Measurements from ENCODE around the gene NACC2. TPM values are rescaled to one million over a fixed set of nuclear protein-coding genes. Genes with fewer than 3 reads are reported as not detected.
"Not testable (repeated sequence)": the region's sequence is repeated elsewhere in the genome, so short reads cannot be mapped to it uniquely, and the experiment has no call there.

The NACC2 gene
- total RNA-seq, 2 experiments from 2014 or later, result 5.6 to 6.4 TPM

- ChIA-PET CTCF (no interaction called here), POLR2A (no interaction called here)
- H3K27ac Mint-ChIP-seq, result no peak overlapping the region
- H3K36me3 Mint-ChIP-seq (ENCODE audit: low read depth), result no peaks in the 10 kb centered on the region
- H3K9me3 Mint-ChIP-seq (ENCODE audit: insufficient read depth), result no peaks in the 10 kb centered on the region
- H3K4me1 Mint-ChIP-seq (ENCODE audit: low read depth), result peaks cover 4% of the 10 kb centered on the region
- peaks cover 6% of the 10 kb centered on the region for H3K27me3 Mint-ChIP-seq (ENCODE audit: low read depth)
- no peak for DNase-seq
- no peak for ATAC-seq
- H3K4me3 Mint-ChIP-seq, result no peak overlapping the region
Observed at GRCh38 chr9:136047076-136047774, 47.9 kb downstream of the NACC2 start.

- H3K27ac Mint-ChIP-seq, result no peak overlapping the region
- DNase-seq (no peak), ATAC-seq (no peak)
- no peaks in the 10 kb centered on the region for H3K36me3 Mint-ChIP-seq (ENCODE audit: low read depth)
- ChIA-PET POLR2A (no interaction called here), CTCF (no interaction called here)
- H3K4me1 Mint-ChIP-seq (ENCODE audit: low read depth), result no peaks in the 10 kb centered on the region
- no peaks in the 10 kb centered on the region for H3K9me3 Mint-ChIP-seq (ENCODE audit: insufficient read depth)
- H3K27me3 Mint-ChIP-seq (ENCODE audit: low read depth), result peaks cover 2% of the 10 kb centered on the region
- no peak overlapping the region for H3K4me3 Mint-ChIP-seq
Observed at GRCh38 chr9:136046554-136046920, 48.6 kb downstream of the NACC2 start.

- no peaks in the 10 kb centered on the region for H3K9me3 Mint-ChIP-seq (ENCODE audit: insufficient read depth)
- H3K36me3 Mint-ChIP-seq (ENCODE audit: low read depth), result no peaks in the 10 kb centered on the region
- ATAC-seq, result no peak
- DNase-seq, result no peak
- no peak overlapping the region for H3K27ac Mint-ChIP-seq
- peaks cover 2% of the 10 kb centered on the region for H3K27me3 Mint-ChIP-seq (ENCODE audit: low read depth)
- no peak overlapping the region for H3K4me3 Mint-ChIP-seq
- POLR2A ChIA-PET, result no interaction called here
- CTCF ChIA-PET, result no interaction called here
- no peaks in the 10 kb centered on the region for H3K4me1 Mint-ChIP-seq (ENCODE audit: low read depth)
Observed at GRCh38 chr9:136045595-136046553, 49.2 kb downstream of the NACC2 start.

- no peak for ATAC-seq
- Mint-ChIP-seq H3K4me1 (ENCODE audit: low read depth) (no peaks in the 10 kb centered on the region), H3K4me3 (no peak overlapping the region), H3K27me3 (ENCODE audit: low read depth) (peaks cover under 1% of the 10 kb centered on the region), H3K36me3 (ENCODE audit: low read depth) (no peaks in the 10 kb centered on the region), H3K9me3 (ENCODE audit: insufficient read depth) (no peaks in the 10 kb centered on the region), H3K27ac (no peak overlapping the region)
- no peak for DNase-seq
- CTCF ChIA-PET, result no interaction called here
- POLR2A ChIA-PET, result no interaction called here
Observed at GRCh38 chr9:136044971-136045594, 50.0 kb downstream of the NACC2 start.

DNA sequence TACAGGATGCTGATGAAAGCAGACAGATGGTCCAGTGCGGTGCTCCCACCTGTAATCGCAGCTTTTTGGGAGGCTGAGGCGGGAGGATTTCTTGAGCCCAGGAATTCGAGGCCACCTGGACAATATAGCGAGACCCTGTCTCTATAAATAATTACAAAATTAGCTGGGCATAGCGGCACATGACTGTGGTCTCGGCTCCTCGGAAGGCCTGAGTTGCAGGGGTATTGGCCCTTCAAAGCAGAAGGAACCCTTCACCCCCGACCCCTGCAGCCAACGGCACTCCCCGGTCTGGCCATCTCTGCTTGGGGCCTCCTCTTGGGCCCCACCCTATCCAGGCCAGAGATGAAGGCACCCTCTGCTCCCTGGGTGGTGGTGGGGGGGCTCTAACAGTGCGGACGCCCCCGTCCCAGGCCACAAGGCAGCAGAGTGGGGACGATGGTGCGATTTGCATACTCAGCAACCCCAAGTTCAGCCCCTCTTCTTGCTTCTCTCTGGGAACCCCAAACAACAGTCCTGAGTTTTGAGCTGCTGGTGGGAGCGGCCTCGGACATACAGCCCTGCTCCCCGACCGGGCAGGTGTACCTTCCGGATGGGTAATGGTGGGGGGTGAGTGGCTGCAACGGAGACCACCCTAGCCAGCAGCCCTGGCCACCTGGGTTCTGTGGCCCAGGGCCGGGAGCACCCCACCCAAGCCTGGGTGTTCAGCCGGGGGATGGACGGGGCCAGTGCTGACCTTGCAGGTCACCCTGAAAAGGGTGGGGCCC is 50.7 kb downstream of the NACC2 start:
- no peaks in the 10 kb centered on the region for H3K27me3 Mint-ChIP-seq (ENCODE audit: low read depth)
- no peak overlapping the region for H3K4me3 Mint-ChIP-seq
- no peak for DNase-seq
- H3K27ac Mint-ChIP-seq, result no peak overlapping the region
- ChIA-PET CTCF (no interaction called here), POLR2A (no interaction called here)
- peaks cover 5% of the 10 kb centered on the region for H3K9me3 Mint-ChIP-seq (ENCODE audit: insufficient read depth)
- no peaks in the 10 kb centered on the region for H3K4me1 Mint-ChIP-seq (ENCODE audit: low read depth)
- no peak for ATAC-seq
- H3K36me3 Mint-ChIP-seq (ENCODE audit: low read depth), result peaks cover 4% of the 10 kb centered on the region

DNA sequence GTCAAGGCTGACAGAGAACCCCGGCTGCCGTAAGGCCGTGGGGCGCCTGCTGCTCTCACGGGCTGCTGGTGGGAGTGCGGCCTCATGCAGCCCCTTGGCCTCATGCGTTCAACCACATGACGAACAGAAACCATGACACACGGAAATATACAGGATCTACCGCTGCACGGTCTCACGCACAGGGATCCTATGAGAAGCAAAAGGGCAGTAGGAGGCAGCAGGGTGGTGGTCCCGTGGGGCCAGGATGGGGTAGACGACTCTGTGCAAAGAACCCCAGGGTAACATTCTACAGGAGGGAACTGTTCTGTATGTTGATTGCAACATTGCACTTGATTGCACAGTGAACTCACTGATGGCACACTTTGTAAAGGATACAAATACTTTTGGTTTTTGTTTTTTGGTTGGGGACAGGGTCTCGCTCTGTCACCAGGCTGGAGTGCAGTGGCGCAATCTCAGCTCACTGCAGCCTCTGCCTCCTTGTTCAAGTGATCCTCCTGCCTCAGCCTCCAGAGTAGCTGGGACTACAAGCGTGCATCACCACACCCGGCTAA is 51.6 kb downstream of the NACC2 start:
- H3K4me1 Mint-ChIP-seq (ENCODE audit: low read depth), result no peaks in the 10 kb centered on the region
- no peak overlapping the region for H3K27ac Mint-ChIP-seq
- peaks cover 5% of the 10 kb centered on the region for H3K9me3 Mint-ChIP-seq (ENCODE audit: insufficient read depth)
- no peak overlapping the region for H3K4me3 Mint-ChIP-seq
- ChIA-PET POLR2A (no interaction called here), CTCF (no interaction called here)
- no peak for DNase-seq
- H3K27me3 Mint-ChIP-seq (ENCODE audit: low read depth), result no peaks in the 10 kb centered on the region
- ATAC-seq, result no peak
- H3K36me3 Mint-ChIP-seq (ENCODE audit: low read depth), result peaks cover 4% of the 10 kb centered on the region

DNA sequence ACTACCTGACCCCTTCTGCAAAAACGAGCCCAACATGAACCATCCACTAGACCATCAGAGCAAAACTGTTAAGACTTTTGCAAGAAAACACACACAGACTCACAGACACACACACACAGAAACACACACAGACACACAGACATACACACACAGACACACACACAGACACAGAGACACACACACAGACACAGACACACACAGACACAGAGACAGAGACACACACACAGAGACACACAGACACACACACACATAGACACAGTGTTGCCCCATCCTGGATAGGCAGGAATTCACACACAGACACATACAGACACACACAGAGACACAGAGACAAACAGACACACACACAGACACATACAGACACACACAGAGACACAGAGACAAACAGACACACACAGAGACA is 52.5 kb downstream of the NACC2 start:
- POLR2A ChIA-PET, result no interaction called here
- Mint-ChIP-seq H3K9me3 (ENCODE audit: insufficient read depth) (peaks cover 8% of the 10 kb centered on the region), H3K4me1 (ENCODE audit: low read depth) (no peaks in the 10 kb centered on the region), H3K27me3 (ENCODE audit: low read depth) (no peaks in the 10 kb centered on the region), H3K27ac (no peak overlapping the region), H3K4me3 (no peak overlapping the region), H3K36me3 (ENCODE audit: low read depth) (peaks cover 7% of the 10 kb centered on the region)
- CTCF ChIA-PET, result no interaction called here
- no peak for ATAC-seq
- no peak for DNase-seq

- H3K4me1 Mint-ChIP-seq (ENCODE audit: low read depth); H3K27ac Mint-ChIP-seq; POLR2A ChIA-PET; H3K36me3 Mint-ChIP-seq (ENCODE audit: low read depth); DNase-seq; H3K27me3 Mint-ChIP-seq (ENCODE audit: low read depth); CTCF ChIA-PET; H3K4me3 Mint-ChIP-seq; ATAC-seq: not testable (repeated sequence)
- H3K9me3 Mint-ChIP-seq (ENCODE audit: insufficient read depth), result peaks cover 14% of the 10 kb centered on the region
Observed at GRCh38 chr9:136040848-136041247, 54.2 kb downstream of the NACC2 start.

DNA sequence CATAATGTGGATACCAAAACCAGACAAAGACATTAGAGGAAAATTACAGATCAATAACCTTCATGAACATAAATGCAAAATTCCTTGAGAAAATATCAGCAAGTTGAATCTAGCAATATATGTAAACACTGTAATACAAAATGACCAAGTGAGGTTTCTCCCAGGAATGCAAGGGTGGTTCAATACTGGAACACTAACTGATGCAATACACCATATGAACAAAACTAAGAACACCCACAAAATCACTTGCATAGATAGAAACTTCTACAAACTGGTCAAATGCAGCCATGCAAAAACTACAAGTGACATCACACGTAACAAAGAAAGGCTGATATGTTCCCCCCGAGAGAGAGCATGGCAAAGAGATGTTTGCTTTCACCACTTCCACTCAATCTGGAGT is 55.6 kb downstream of the NACC2 start:
- Mint-ChIP-seq H3K36me3 (ENCODE audit: low read depth) (peaks cover 7% of the 10 kb centered on the region), H3K4me1 (ENCODE audit: low read depth) (no peaks in the 10 kb centered on the region), H3K27ac (no peak overlapping the region), H3K4me3 (no peak overlapping the region), H3K9me3 (ENCODE audit: insufficient read depth) (peaks cover 14% of the 10 kb centered on the region), H3K27me3 (ENCODE audit: low read depth) (no peaks in the 10 kb centered on the region)
- DNase-seq (no peak), ATAC-seq (no peak)
- ChIA-PET CTCF (no interaction called here), POLR2A (no interaction called here)

GRCh38 chr9:136036848-136037247 is 58.2 kb downstream of the NACC2 start:
- no peak for ATAC-seq
- Mint-ChIP-seq H3K4me3 (no peak overlapping the region), H3K36me3 (ENCODE audit: low read depth) (peaks cover 7% of the 10 kb centered on the region), H3K27ac (no peak overlapping the region), H3K27me3 (ENCODE audit: low read depth) (no peaks in the 10 kb centered on the region), H3K4me1 (ENCODE audit: low read depth) (no peaks in the 10 kb centered on the region), H3K9me3 (ENCODE audit: insufficient read depth) (peaks cover 14% of the 10 kb centered on the region)
- no peak for DNase-seq
- ChIA-PET CTCF (no interaction called here), POLR2A (interaction anchor here (0.6 kb wide), 1 partner anchor 631 kb away, joined by 3 read pairs; no protein-coding TSS in a partner anchor)

- CTCF ChIA-PET, result no interaction called here
- peaks cover 7% of the 10 kb centered on the region for H3K36me3 Mint-ChIP-seq (ENCODE audit: low read depth)
- no peaks in the 10 kb centered on the region for H3K27me3 Mint-ChIP-seq (ENCODE audit: low read depth)
- H3K27ac Mint-ChIP-seq, result no peak overlapping the region
- POLR2A ChIA-PET, result no interaction called here
- ATAC-seq (no peak), DNase-seq (no peak)
- no peak overlapping the region for H3K4me3 Mint-ChIP-seq
- no peaks in the 10 kb centered on the region for H3K4me1 Mint-ChIP-seq (ENCODE audit: low read depth)
- peaks cover 14% of the 10 kb centered on the region for H3K9me3 Mint-ChIP-seq (ENCODE audit: insufficient read depth)
Observed at GRCh38 chr9:136036050-136036449, 59.0 kb downstream of the NACC2 start.

All from activated CD8-positive, alpha-beta T cell treated with anti-CD3 and anti-CD28 coated beads, Interleukin-2, amount 10 ng/mL, durations not matched to agents 7 days and 5 days (primary cell).